ENCODE measurements around the gene PRR5L.

Gene PRR5L

GRCh38 chr11:36446135-36446534 is 150.0 kb downstream of the PRR5L start:
- H3K18ac ChIP-seq (ENCODE audit: low read depth in 1 of 2, low read length in 2 of 2): no peak overlapping the region
- no peak overlapping the region for H3K4me2 ChIP-seq (ENCODE audit: low read length, poor library complexity, severe bottlenecking)
- H2BK12ac ChIP-seq (ENCODE audit: low read length in 2 of 2): no peak overlapping the region
- H3K4ac ChIP-seq (ENCODE audit: low read depth in 1 of 2, low read length in 2 of 2): no peak overlapping the region
- peak overlapping the region in 1 of 2 experiments; percentile 44 for H3K14ac ChIP-seq (ENCODE audit: low read length in 2 of 2)
- H2BK15ac ChIP-seq (ENCODE audit: low read depth, poor library complexity, severe bottlenecking): no peak overlapping the region
- H4K8ac ChIP-seq (ENCODE audit: low read length): no peak overlapping the region
- no peak overlapping the region for H3K4me3 ChIP-seq (ENCODE audit: insufficient read depth in 1 of 2, low read depth in 1 of 2, low read length in 2 of 2)
- H3K27me3 ChIP-seq (ENCODE audit: control insufficient read depth in 1 of 2, insufficient read depth in 1 of 2, low read length in 2 of 2): no peaks in the 10 kb centered on the region
- no peak overlapping the region for H2AK5ac ChIP-seq (ENCODE audit: low read length, severe bottlenecking)
- peaks cover 0 to 43% of the 10 kb centered on the region in 2 experiments for H3K36me3 ChIP-seq (ENCODE audit: control insufficient read depth in 1 of 2, insufficient read depth in 2 of 2, low read depth in 1 of 2, low read length in 2 of 2)
- H3K9ac ChIP-seq (ENCODE audit: low read length): no peak overlapping the region
- H4K91ac ChIP-seq (ENCODE audit: low read length): no peak overlapping the region
- no peak overlapping the region for H2BK120ac ChIP-seq (ENCODE audit: low read depth, low read length)
- H3K4me1 ChIP-seq (ENCODE audit: control insufficient read depth, insufficient read depth, low read depth, low read length): peaks cover 19% of the 10 kb centered on the region
- H2BK5ac ChIP-seq (ENCODE audit: low read depth, low read length, poor library complexity, severe bottlenecking): no peak overlapping the region
- H3K27ac ChIP-seq (ENCODE audit: low read length, poor library complexity, severe bottlenecking): no peak overlapping the region
- H3K9me3 ChIP-seq (ENCODE audit: control insufficient read depth, low read length): no peaks in the 10 kb centered on the region
- DNase-seq: no peak
- H2AFZ ChIP-seq (ENCODE audit: low read depth, low read length): no peak overlapping the region
- no peak overlapping the region for H3K23ac ChIP-seq (ENCODE audit: low read length in 2 of 2)
- WGBS: 97% methylated on average over 7 of the region's 7 CpGs
- H3K79me1 ChIP-seq (replicated peaks; ENCODE audit: low read length, poor library complexity, severe bottlenecking): peaks cover 7% of the 10 kb centered on the region

- H4K91ac ChIP-seq (ENCODE audit: low read length): no peak overlapping the region
Measured at GRCh38 chr11:36447514-36447913, 151.4 kb downstream of the PRR5L start.

GRCh38 chr11:36447947-36448346 is 151.9 kb downstream of the PRR5L start:
- WGBS: 86% methylated on average over 8 of the region's 8 CpGs
- no peak overlapping the region for H2AFZ ChIP-seq (ENCODE audit: low read depth, low read length)

More at GRCh38 chr11:36447514-36447913, 151.4 kb downstream of the PRR5L start:
- DNase-seq: no peak
- Histone ChIP-seq H3K27ac (ENCODE audit: low read length, poor library complexity, severe bottlenecking) (peak overlapping the region; percentile 6), H3K9ac (ENCODE audit: low read length) (no peak overlapping the region), H2BK15ac (ENCODE audit: low read depth, poor library complexity, severe bottlenecking) (no peak overlapping the region), H2BK120ac (ENCODE audit: low read depth, low read length) (no peak overlapping the region), H2AK5ac (ENCODE audit: low read length, severe bottlenecking) (no peak overlapping the region), H3K4me3 (ENCODE audit: insufficient read depth in 1 of 2, low read depth in 1 of 2, low read length in 2 of 2) (no peak overlapping the region), H3K4me1 (ENCODE audit: control insufficient read depth, insufficient read depth, low read depth, low read length) (peaks cover 27% of the 10 kb centered on the region), H3K14ac (ENCODE audit: low read length in 2 of 2) (no peak overlapping the region), H3K23ac (ENCODE audit: low read length in 2 of 2) (no peak overlapping the region), H3K79me1 (replicated peaks; ENCODE audit: low read length, poor library complexity, severe bottlenecking) (peaks cover 2% of the 10 kb centered on the region), H2BK12ac (ENCODE audit: low read length in 2 of 2) (no peak overlapping the region), H3K4me2 (ENCODE audit: low read length, poor library complexity, severe bottlenecking) (no peak overlapping the region), H2BK5ac (ENCODE audit: low read depth, low read length, poor library complexity, severe bottlenecking) (no peak overlapping the region), H3K36me3 (ENCODE audit: control insufficient read depth in 1 of 2, insufficient read depth in 2 of 2, low read depth in 1 of 2, low read length in 2 of 2) (peaks cover 0 to 47% of the 10 kb centered on the region in 2 experiments), H3K9me3 (ENCODE audit: control insufficient read depth, low read length) (no peaks in the 10 kb centered on the region), H4K8ac (ENCODE audit: low read length) (no peak overlapping the region), H3K18ac (ENCODE audit: low read depth in 1 of 2, low read length in 2 of 2) (no peak overlapping the region), H2AFZ (ENCODE audit: low read depth, low read length) (no peak overlapping the region), H3K4ac (ENCODE audit: low read depth in 1 of 2, low read length in 2 of 2) (no peak overlapping the region), H3K27me3 (ENCODE audit: control insufficient read depth in 1 of 2, insufficient read depth in 1 of 2, low read length in 2 of 2) (no peaks in the 10 kb centered on the region)
- 85% methylated on average over 2 of the region's 2 CpGs for WGBS

GRCh38 chr11:36449561-36450096 is 153.5 kb downstream of the PRR5L start:
- H3K9ac ChIP-seq (ENCODE audit: low read length): peak overlapping the region; percentile 62
- H2BK12ac ChIP-seq (ENCODE audit: low read length in 2 of 2): peak overlapping the region in 1 of 2 experiments; percentile 12
- H3K79me1 ChIP-seq (replicated peaks; ENCODE audit: low read length, poor library complexity, severe bottlenecking): peaks cover 2% of the 10 kb centered on the region
- no peak overlapping the region for H2BK120ac ChIP-seq (ENCODE audit: low read depth, low read length)
- H2AFZ ChIP-seq (ENCODE audit: low read depth, low read length): no peak overlapping the region
- H3K27ac ChIP-seq (ENCODE audit: low read length, poor library complexity, severe bottlenecking): peak overlapping the region; percentile 38
- peaks cover 42% of the 10 kb centered on the region for H3K4me1 ChIP-seq (ENCODE audit: control insufficient read depth, insufficient read depth, low read depth, low read length)
- no peaks in the 10 kb centered on the region for H3K9me3 ChIP-seq (ENCODE audit: control insufficient read depth, low read length)
- H3K14ac ChIP-seq (ENCODE audit: low read length in 2 of 2): no peak overlapping the region
- H3K4ac ChIP-seq (ENCODE audit: low read depth in 1 of 2, low read length in 2 of 2): no peak overlapping the region
- H4K91ac ChIP-seq (ENCODE audit: low read length): no peak overlapping the region
- no peak overlapping the region for H2BK5ac ChIP-seq (ENCODE audit: low read depth, low read length, poor library complexity, severe bottlenecking)
- H3K23ac ChIP-seq (ENCODE audit: low read length in 2 of 2): no peak overlapping the region
- H4K8ac ChIP-seq (ENCODE audit: low read length): peak overlapping the region; percentile 53
- peaks cover 0 to 55% of the 10 kb centered on the region in 2 experiments for H3K36me3 ChIP-seq (ENCODE audit: control insufficient read depth in 1 of 2, insufficient read depth in 2 of 2, low read depth in 1 of 2, low read length in 2 of 2)
- no peak overlapping the region for H3K4me2 ChIP-seq (ENCODE audit: low read length, poor library complexity, severe bottlenecking)
- no peak for DNase-seq
- no peak overlapping the region for H2BK15ac ChIP-seq (ENCODE audit: low read depth, poor library complexity, severe bottlenecking)
- H2AK5ac ChIP-seq (ENCODE audit: low read length, severe bottlenecking): peak overlapping the region; percentile 72
- H3K18ac ChIP-seq (ENCODE audit: low read depth in 1 of 2, low read length in 2 of 2): peak overlapping the region in 1 of 2 experiments; percentile 28
- no peaks in the 10 kb centered on the region for H3K27me3 ChIP-seq (ENCODE audit: control insufficient read depth in 1 of 2, insufficient read depth in 1 of 2, low read length in 2 of 2)
- WGBS: 79% methylated on average over 5 of the region's 5 CpGs
- peak overlapping the region in 1 of 2 experiments; percentile 68 for H3K4me3 ChIP-seq (ENCODE audit: insufficient read depth in 1 of 2, low read depth in 1 of 2, low read length in 2 of 2)

More at GRCh38 chr11:36447947-36448346, 151.9 kb downstream of the PRR5L start:
- Histone ChIP-seq H3K4ac (ENCODE audit: low read depth in 1 of 2, low read length in 2 of 2) (no peak overlapping the region), H3K27ac (ENCODE audit: low read length, poor library complexity, severe bottlenecking) (no peak overlapping the region), H3K9ac (ENCODE audit: low read length) (no peak overlapping the region), H2BK120ac (ENCODE audit: low read depth, low read length) (no peak overlapping the region), H2BK12ac (ENCODE audit: low read length in 2 of 2) (no peak overlapping the region), H3K9me3 (ENCODE audit: control insufficient read depth, low read length) (no peaks in the 10 kb centered on the region), H4K8ac (ENCODE audit: low read length) (no peak overlapping the region), H2AK5ac (ENCODE audit: low read length, severe bottlenecking) (peak overlapping the region; percentile 12), H3K79me1 (replicated peaks; ENCODE audit: low read length, poor library complexity, severe bottlenecking) (peaks cover 2% of the 10 kb centered on the region), H3K18ac (ENCODE audit: low read depth in 1 of 2, low read length in 2 of 2) (no peak overlapping the region), H2BK5ac (ENCODE audit: low read depth, low read length, poor library complexity, severe bottlenecking) (no peak overlapping the region), H3K4me1 (ENCODE audit: control insufficient read depth, insufficient read depth, low read depth, low read length) (peaks cover 28% of the 10 kb centered on the region), H3K23ac (ENCODE audit: low read length in 2 of 2) (no peak overlapping the region), H3K14ac (ENCODE audit: low read length in 2 of 2) (no peak overlapping the region), H4K91ac (ENCODE audit: low read length) (no peak overlapping the region), H3K4me3 (ENCODE audit: insufficient read depth in 1 of 2, low read depth in 1 of 2, low read length in 2 of 2) (no peak overlapping the region), H3K27me3 (ENCODE audit: control insufficient read depth in 1 of 2, insufficient read depth in 1 of 2, low read length in 2 of 2) (no peaks in the 10 kb centered on the region), H3K36me3 (ENCODE audit: control insufficient read depth in 1 of 2, insufficient read depth in 2 of 2, low read depth in 1 of 2, low read length in 2 of 2) (peaks cover 0 to 47% of the 10 kb centered on the region in 2 experiments), H2BK15ac (ENCODE audit: low read depth, poor library complexity, severe bottlenecking) (no peak overlapping the region), H3K4me2 (ENCODE audit: low read length, poor library complexity, severe bottlenecking) (no peak overlapping the region)
- DNase-seq: no peak

Measured in mesenchymal stem cell (in vitro differentiated cells and primary cell).